22Rv1 (cell line): ENCODE data around the gene SDHAF2.

Source experiments
- CTCF ChIP-seq: fragments of 450-650 bp; IDR thresholded peaks from 2 replicates; pipeline ENCODE4 v1.5.1; 2017; ENCODE audit warnings: mild to moderate bottlenecking
- ZFX ChIP-seq: fragments of 450-650 bp; IDR thresholded peaks from 2 replicates; pipeline ENCODE4 v1.6.1; 2017; ENCODE audit warnings: antibody characterized with exemption, borderline replicate concordance

GRCh38 chr11:61453695-61454094 lies 23.8 kb downstream of the SDHAF2 start:
- no peak for TF ChIP-seq CTCF
- no peak for TF ChIP-seq ZFX
